ENCODE measurements around the gene TMEM135.

TMEM135 gene

GRCh38 chr11:87369888-87370287, 332.2 kb downstream of the TMEM135 start:
- H3K4me3 ChIP-seq (ENCODE audit: low read depth, low read length) = no peak overlapping the region
- TF ChIP-seq CTCF (IDR thresholded peaks at IDR 0.05; ENCODE audit: low read depth, low read length) = no peak
- in situ Hi-C loops (cut with HindIII; ENCODE audit: low sequenced_read_pairs) = no loop called here
- no peak for DNase-seq (ENCODE audit: low read depth, low spot score)

GRCh38 chr11:87372065-87372464, 334.3 kb downstream of the TMEM135 start:
- H3K4me3 ChIP-seq (ENCODE audit: low read depth, low read length) = no peak overlapping the region
- no peak for TF ChIP-seq CTCF (IDR thresholded peaks at IDR 0.05; ENCODE audit: low read depth, low read length)
- no peak for DNase-seq (ENCODE audit: low read depth, low spot score)
- in situ Hi-C loops (cut with HindIII; ENCODE audit: low sequenced_read_pairs) = no loop called here
